H9 (cell line): ENCODE data around the gene ARHGAP24. TPM values are rescaled to one million over a fixed set of nuclear protein-coding genes. Genes with fewer than 3 reads are reported as not detected.

Experiments used
- DNase-seq: peaks from one replicate; pipeline ENCODE4 v3.0.0-alpha.2; 2017
- H2AFZ ChIP-seq: one replicate; pipeline ENCODE4 v1.6.1; 2013; ENCODE audit warnings: mild to moderate bottlenecking, low read length, control low read depth, moderate library complexity
- H2AK5ac ChIP-seq: 2 replicates; pipeline ENCODE4 v1.6.1; 2013; ENCODE audit warnings: low read length, control low read depth, mixed read lengths; ENCODE audit not compliant: insufficient read length
- H2BK120ac ChIP-seq: one replicate; pipeline ENCODE4 v1.6.1; 2013; ENCODE audit warnings: low read depth, mild to moderate bottlenecking, low read length, control low read depth, inconsistent platforms; ENCODE audit not compliant: poor library complexity, severe bottlenecking
- H2BK12ac ChIP-seq: 2 replicates; pipeline ENCODE4 v1.6.1; 2013; ENCODE audit warnings: low read length, control low read depth, mixed read lengths, low read depth; ENCODE audit not compliant: insufficient read length
- H2BK15ac ChIP-seq: 2 replicates; pipeline ENCODE4 v1.6.1; 2013; ENCODE audit warnings: low read depth, low read length, control low read depth
- H2BK20ac ChIP-seq: one replicate; pipeline ENCODE4 v1.6.1; 2013; ENCODE audit warnings: low read depth, mild to moderate bottlenecking, low read length, control low read depth, inconsistent platforms; ENCODE audit not compliant: poor library complexity, severe bottlenecking
- H2BK5ac ChIP-seq: 2 replicates; pipeline ENCODE4 v1.6.1; 2013; ENCODE audit warnings: low read length, control low read depth, mixed read lengths; ENCODE audit not compliant: insufficient read length
- H3K14ac ChIP-seq: 2 replicates; pipeline ENCODE4 v1.6.1; 2013; ENCODE audit warnings: low read length, control low read depth; ENCODE audit not compliant: insufficient read depth
- H3K18ac ChIP-seq: 2 replicates; pipeline ENCODE4 v1.6.1; 2013; ENCODE audit warnings: low read depth, mild to moderate bottlenecking, mixed read lengths, low read length, control low read depth; ENCODE audit not compliant: insufficient read length
- H3K23ac ChIP-seq: 2 replicates; pipeline ENCODE4 v1.6.1; 2013; ENCODE audit warnings: low read length, control low read depth, mixed read lengths, low read depth; ENCODE audit not compliant: insufficient read length
- H3K23me2 ChIP-seq: 2 replicates; pipeline ENCODE4 v1.6.1; 2013; ENCODE audit warnings: low read depth, mild to moderate bottlenecking, mixed read lengths, low read length, control low read depth; ENCODE audit not compliant: insufficient read length, poor library complexity, severe bottlenecking
- H3K27ac ChIP-seq: 2 replicates; pipeline ENCODE4 v1.5.1; 2013; ENCODE audit warnings: low read length, control low read depth, mixed read lengths, low read depth; ENCODE audit not compliant: insufficient read length
- H3K27me3 ChIP-seq: 2 replicates; pipeline ENCODE4 v1.6.1; 2013; ENCODE audit warnings: low read length, control low read depth, inconsistent platforms; ENCODE audit not compliant: insufficient read depth
- H3K4ac ChIP-seq: 2 replicates; pipeline ENCODE4 v1.6.1; 2013; ENCODE audit warnings: low read depth, mild to moderate bottlenecking, control low read depth, inconsistent platforms, low read length, moderate library complexity
- H3K4me1 ChIP-seq: 2 replicates; pipeline ENCODE4 v1.6.1; 2013; ENCODE audit warnings: low read length, control low read depth, inconsistent platforms; ENCODE audit not compliant: insufficient read depth
- H3K4me2 ChIP-seq: 2 replicates; pipeline ENCODE4 v1.6.1; 2013; ENCODE audit warnings: low read length, control low read depth, mixed read lengths; ENCODE audit not compliant: insufficient read length, insufficient read depth
- H3K56ac ChIP-seq: 2 replicates; pipeline ENCODE4 v1.6.1; 2013; ENCODE audit warnings: low read depth, mild to moderate bottlenecking, mixed read lengths, low read length, control low read depth; ENCODE audit not compliant: insufficient read length
- H3K79me1 ChIP-seq: 2 replicates; pipeline ENCODE4 v1.6.1; 2013; ENCODE audit warnings: low read depth, mild to moderate bottlenecking, moderate library complexity, low read length, control low read depth, inconsistent platforms; ENCODE audit not compliant: insufficient read depth, poor library complexity, severe bottlenecking
- H3K79me2 ChIP-seq: 2 replicates; pipeline ENCODE4 v1.6.1; 2013; ENCODE audit warnings: low read length, control low read depth, inconsistent platforms; ENCODE audit not compliant: insufficient read depth
- H3K9ac ChIP-seq: 2 replicates; pipeline ENCODE4 v1.6.1; 2013; ENCODE audit warnings: low read length, control low read depth, mixed read lengths; ENCODE audit not compliant: insufficient read length; ENCODE audit errors: extremely low read depth
- H3K9me3 ChIP-seq: one replicate; pipeline ENCODE4 v1.6.1; 2013; ENCODE audit warnings: low read depth, low read length, inconsistent platforms; ENCODE audit not compliant: control insufficient read depth
- H3T11ph ChIP-seq: one replicate; pipeline ENCODE4 v1.6.1; 2013; ENCODE audit warnings: mild to moderate bottlenecking, low read length, control low read depth, inconsistent platforms
- H4K20me1 ChIP-seq: one replicate; pipeline ENCODE4 v1.6.1; 2013; ENCODE audit not compliant: control insufficient read depth, insufficient read length, insufficient read depth
- H4K5ac ChIP-seq: 2 replicates; pipeline ENCODE4 v1.6.1; 2013; ENCODE audit warnings: low read depth, mild to moderate bottlenecking, mixed read lengths, low read length, control low read depth; ENCODE audit not compliant: insufficient read length
- H4K8ac ChIP-seq: replicated peaks from 2 replicates; pipeline ENCODE4 v1.6.1; 2013; ENCODE audit warnings: low read length, control low read depth, mixed read lengths, low read depth; ENCODE audit not compliant: insufficient read length
- H4K91ac ChIP-seq: 2 replicates; pipeline ENCODE4 v1.6.1; 2013; ENCODE audit warnings: low read depth, mild to moderate bottlenecking, moderate library complexity, mixed read lengths, low read length, control low read depth; ENCODE audit not compliant: insufficient read length
- H3K27ac Mint-ChIP-seq, 3 experiments: 2 replicates in 2 of 3; 3 replicates in 1 of 3; pipeline ENCODE4 v1.8.0; 2020 to 2021; ENCODE audit warnings: mixed read lengths in 3 of 3, mild to moderate bottlenecking in 1 of 3, moderate library complexity in 1 of 3
- H3K27me3 Mint-ChIP-seq: 2 replicates; pipeline ENCODE4 v1.8.0; 2021; ENCODE audit warnings: low read depth, mild to moderate bottlenecking, moderate library complexity, mixed read lengths
- H3K36me3 Mint-ChIP-seq, 3 experiments: 2 replicates in 2 of 3; 3 replicates in 1 of 3; pipeline ENCODE4 v1.8.0; 2020 to 2021; ENCODE audit warnings: low read depth in 3 of 3, mixed read lengths in 3 of 3; ENCODE audit not compliant: insufficient read depth in 1 of 3
- H3K4me1 Mint-ChIP-seq, 2 experiments: 2 replicates each; pipeline ENCODE4 v1.8.0; 2020; ENCODE audit warnings: mixed read lengths in 2 of 2
- H3K4me3 Mint-ChIP-seq, 2 experiments: 2 replicates in 1 of 2; 3 replicates in 1 of 2; pipeline ENCODE4 v1.8.0; 2020 to 2021; ENCODE audit warnings: mild to moderate bottlenecking in 2 of 2, mixed read lengths in 2 of 2, moderate library complexity in 1 of 2
- H3K9me3 Mint-ChIP-seq, 2 experiments: 2 replicates in 1 of 2; 3 replicates in 1 of 2; pipeline ENCODE4 v1.8.0; 2020; ENCODE audit warnings: mild to moderate bottlenecking in 2 of 2, mixed read lengths in 2 of 2, moderate library complexity in 1 of 2
- CTCF ChIP-seq: fragments of 200-600 bp; sonication (generic); conservative IDR thresholded peaks from 3 replicates; pipeline ENCODE4 v1.8.0; 2021; ENCODE audit warnings: antibody characterized with exemption, mild to moderate bottlenecking
- WGBS: extraction: QIAGEN DNeasy Blood & Tissue Kit; methylation state at CpG from one replicate; pipeline ENCODE4 v1.1.7; 2013; ENCODE audit warnings: missing lambda C conversion rate, low lambda C conversion rate, mixed read lengths; ENCODE audit not compliant: insufficient read length; ENCODE audit errors: extremely low coverage; 5-methylcytosine and 5-hydroxymethylcytosine counted together
- total RNA-seq: library from RNA; stranded (reverse); gene quantifications from 2 replicates; pipeline ENCODE4 v1.2.1, GENCODE V29; 2021

The ARHGAP24 gene
- total RNA-seq, 1 experiment from 2014 or later = 0.37 TPM

- Histone ChIP-seq H3K4me2 (no peak overlapping the region), H3K79me2 (no peaks in the 10 kb centered on the region), H2AFZ (no peak overlapping the region), H3K23me2 (no peaks in the 10 kb centered on the region), H3K18ac (no peak overlapping the region), H3K9ac (no peak overlapping the region), H2AK5ac (no peak overlapping the region), H3K27ac (no peak overlapping the region), H3K27me3 (no peaks in the 10 kb centered on the region), H3K23ac (no peak overlapping the region), H2BK5ac (no peak overlapping the region), H2BK15ac (no peak overlapping the region), H2BK120ac (no peak overlapping the region), H3K4me1 (no peaks in the 10 kb centered on the region), H4K91ac (no peak overlapping the region), H3K14ac (no peak overlapping the region), H3K56ac (no peak overlapping the region), H3K79me1 (no peaks in the 10 kb centered on the region), H3K9me3 (no peaks in the 10 kb centered on the region), H3K4ac (no peak overlapping the region), H4K5ac (no peak overlapping the region), H4K8ac (no peak overlapping the region), H2BK20ac (no peak overlapping the region), H2BK12ac (no peak overlapping the region), H3T11ph (no peak overlapping the region), H4K20me1 (no peaks in the 10 kb centered on the region)
- WGBS = no CpG with 5 or more reads among the region's 5 CpGs
- H3K4me3 Mint-ChIP-seq = no peak overlapping the region
- no peaks in the 10 kb centered on the region for H3K9me3 Mint-ChIP-seq
- no peak for DNase-seq
- no peaks in the 10 kb centered on the region for H3K36me3 Mint-ChIP-seq
- no peak for TF ChIP-seq CTCF
- H3K4me1 Mint-ChIP-seq = no peaks in the 10 kb centered on the region; a peak in 1 of 4 replicates
- H3K27ac Mint-ChIP-seq = no peak overlapping the region
- no peaks in the 10 kb centered on the region for H3K27me3 Mint-ChIP-seq
Measured at GRCh38 chr4:85607624-85608023, 132.7 kb downstream of the ARHGAP24 start.
